SK-N-SH (cell line): ENCODE measurements around the gene HCST. TPM values are rescaled to one million over a fixed set of nuclear protein-coding genes. Genes with fewer than 3 reads are reported as not detected.

Source experiments
- CTCF ChIA-PET: fragments of 300-600, 350-600 bp; formaldehyde crosslinking; extraction: SDS; loops from one replicate; lab custom pipeline; 2021; lab: Yijun Ruan, JAX
- POLR2A ChIA-PET: fragments of 350-600 bp; sonication (Branson Sonifier 250); formaldehyde crosslinking; extraction: SDS; loops from one replicate; lab custom pipeline; 2020; ENCODE audit warnings: antibody characterized with exemption, inconsistent platforms; lab: Yijun Ruan, JAX
- DNase-seq: peaks from one replicate; pipeline ENCODE4 v3.0.0; 2012
- H2AFZ ChIP-seq: fragments of 200-600 bp; sonication (generic); 2 replicates; pipeline ENCODE4 v1.8.1; 2016; ENCODE audit warnings: antibody characterized with exemption, mild to moderate bottlenecking, low read depth
- H3F3A ChIP-seq: fragments of 200-600 bp; sonication (generic); replicated peaks from 2 replicates; pipeline ENCODE3; 2016; ENCODE audit warnings: antibody characterized with exemption, mild to moderate bottlenecking; ENCODE audit not compliant: insufficient read depth
- H3K27ac ChIP-seq, 2 experiments: fragments of 200-500 bp in 1 of 2; fragments of 200-600 bp in 1 of 2; sonication (Bioruptor generic) in 1 of 2; sonication (generic), shearing (Covaris generic) in 1 of 2; 2 replicates each; pipeline versions ENCODE4 v1.5.1 to v1.6.1; 2014 to 2016; ENCODE audit warnings: low read depth in 2 of 2, inconsistent platforms in 1 of 2, low read length in 1 of 2, mild to moderate bottlenecking in 1 of 2, mixed read lengths in 1 of 2
- H3K27me3 ChIP-seq: fragments of 200-600 bp; sonication (generic), shearing (Covaris generic); 2 replicates; pipeline ENCODE4 v1.6.1; 2016; ENCODE audit warnings: mixed run types; ENCODE audit not compliant: insufficient read depth
- H3K36me3 ChIP-seq, 2 experiments: fragments of 200-500 bp in 1 of 2; fragments of 200-600 bp in 1 of 2; sonication (Bioruptor generic) in 1 of 2; sonication (generic) in 1 of 2; replicated peaks in 1 of 2; 2 replicates each; pipeline versions ENCODE3 to v1.5.1; 2014 to 2016; ENCODE audit warnings: low read length in 1 of 2, mild to moderate bottlenecking in 1 of 2; ENCODE audit not compliant: insufficient read depth in 2 of 2, control insufficient read depth in 1 of 2
- H3K4me1 ChIP-seq, 2 experiments: fragments of 200-500 bp in 1 of 2; fragments of 200-600 bp in 1 of 2; sonication (Bioruptor generic) in 1 of 2; sonication (generic), shearing (Covaris generic) in 1 of 2; 2 replicates each; pipeline versions ENCODE4 v1.5.1 to v1.6.1; 2014 to 2016; ENCODE audit warnings: low read depth in 1 of 2, low read length in 1 of 2, mixed run types in 1 of 2; ENCODE audit not compliant: insufficient read depth in 2 of 2, control insufficient read depth in 1 of 2
- H3K4me2 ChIP-seq: fragments of 200-600 bp; sonication (generic), shearing (Covaris generic); 2 replicates; pipeline ENCODE4 v1.6.1; 2017; ENCODE audit warnings: mixed run types
- H3K4me3 ChIP-seq, 2 experiments: fragments of 200-500 bp in 1 of 2; fragments of 200-600 bp in 1 of 2; sonication (Bioruptor generic) in 1 of 2; sonication (generic), shearing (Covaris generic) in 1 of 2; 2 replicates each; pipeline versions ENCODE4 v1.5.1 to v1.8.1; 2014 to 2016; ENCODE audit warnings: low read depth in 2 of 2, inconsistent platforms in 1 of 2, low read length in 1 of 2, mild to moderate bottlenecking in 1 of 2, mixed read lengths in 1 of 2, moderate library complexity in 1 of 2
- H3K79me2 ChIP-seq: fragments of 200-600 bp; sonication (generic); 2 replicates; pipeline ENCODE4 v1.8.1; 2017; ENCODE audit warnings: mild to moderate bottlenecking; ENCODE audit not compliant: insufficient read depth
- H3K9ac ChIP-seq: fragments of 200-600 bp; sonication (generic); 2 replicates; pipeline ENCODE4 v1.6.1; 2017; ENCODE audit warnings: mixed run types
- H3K9me2 ChIP-seq: fragments of 200-600 bp; sonication (generic); 2 replicates; pipeline ENCODE4 v1.6.1; 2017; ENCODE audit warnings: mixed run types
- H3K9me3 ChIP-seq: fragments of 200-600 bp; sonication (generic); 2 replicates; pipeline ENCODE4 v1.6.1; 2017; ENCODE audit warnings: mixed run types, mild to moderate bottlenecking, moderate library complexity
- H4K20me1 ChIP-seq: fragments of 200-600 bp; sonication (generic); 2 replicates; pipeline ENCODE4 v1.6.1; 2017; ENCODE audit warnings: mild to moderate bottlenecking, mixed run types; ENCODE audit not compliant: insufficient read depth
- CHD2 ChIP-seq: fragments of 150-350 bp; IDR thresholded peaks from 2 replicates; pipeline ENCODE4 v1.6.1; 2018; ENCODE audit warnings: low read length; ENCODE audit not compliant: partially characterized antibody
- EP300 ChIP-seq, 2 experiments: IDR thresholded peaks; 2 replicates each; pipeline versions ENCODE4 v1.4.0 to v1.6.1; 2012; ENCODE audit warnings: borderline replicate concordance in 1 of 2, low read depth in 1 of 2, low read length in 1 of 2
- EZH2phosphoT487 ChIP-seq: fragments of 200-600 bp; sonication (generic); IDR thresholded peaks from 2 replicates; pipeline ENCODE4 v1.6.1; 2017; ENCODE audit warnings: low read depth, mixed run types, mild to moderate bottlenecking, antibody characterized with exemption, moderate library complexity, borderline replicate concordance
- FOSL2 ChIP-seq: IDR thresholded peaks from 2 replicates; pipeline ENCODE4 v1.4.0; 2012; ENCODE audit warnings: low read depth, mild to moderate bottlenecking, moderate library complexity, borderline replicate concordance
- FOXJ3 ChIP-seq: sonication (generic); formaldehyde crosslinking; IDR thresholded peaks from 2 replicates; pipeline ENCODE4 v1.5.1; 2020; ENCODE audit warnings: mild to moderate bottlenecking, missing genetic modification reagents
- FOXM1 ChIP-seq: IDR thresholded peaks from 2 replicates; pipeline ENCODE4 v1.4.0; 2012; ENCODE audit warnings: low read depth, mild to moderate bottlenecking
- GABPA ChIP-seq: IDR thresholded peaks from 2 replicates; pipeline ENCODE4 v1.4.0; 2012; ENCODE audit warnings: low read depth, mild to moderate bottlenecking
- GATA2 ChIP-seq: sonication (generic); formaldehyde crosslinking; IDR thresholded peaks from 2 replicates; pipeline ENCODE4 v1.5.0; 2020; ENCODE audit warnings: mild to moderate bottlenecking, missing genetic modification reagents
- IRF3 ChIP-seq: fragments of 150-350 bp; IDR thresholded peaks from 2 replicates; pipeline ENCODE4 v1.6.1; 2016; ENCODE audit warnings: mild to moderate bottlenecking, low read depth, low read length
- JUND ChIP-seq: IDR thresholded peaks from 2 replicates; pipeline ENCODE4 v1.4.0; 2012
- MAX ChIP-seq: IDR thresholded peaks from 2 replicates; pipeline ENCODE4 v1.4.0; 2012; ENCODE audit warnings: low read depth
- NFIC ChIP-seq: IDR thresholded peaks from 2 replicates; pipeline ENCODE4 v1.4.0; 2012; ENCODE audit warnings: borderline replicate concordance
- NRF1 ChIP-seq: IDR thresholded peaks from 2 replicates; pipeline ENCODE4 v1.6.1; 2012; ENCODE audit warnings: low read depth, mild to moderate bottlenecking, low read length
- PBX3 ChIP-seq: IDR thresholded peaks from 2 replicates; pipeline ENCODE4; 2012
- RCOR1 ChIP-seq: fragments of 150-350 bp; IDR thresholded peaks from 2 replicates; pipeline ENCODE4 v1.6.1; 2017; ENCODE audit warnings: antibody characterized with exemption, low read length
- RXRA ChIP-seq: IDR thresholded peaks from 2 replicates; pipeline ENCODE4 v1.4.0; 2012; ENCODE audit warnings: low read depth, mild to moderate bottlenecking, borderline replicate concordance
- SMC3 ChIP-seq: IDR thresholded peaks from 2 replicates; pipeline ENCODE4 v1.6.1; 2012; ENCODE audit warnings: low read depth, low read length, improper control_type of control experiment
- TCF12 ChIP-seq: IDR thresholded peaks from 2 replicates; pipeline ENCODE4 v1.4.0; 2012
- USF1 ChIP-seq: IDR thresholded peaks from 2 replicates; pipeline ENCODE4 v1.4.0; 2012; ENCODE audit warnings: low read depth, borderline replicate concordance
- YY1 ChIP-seq: IDR thresholded peaks from 2 replicates; pipeline ENCODE4 v1.4.0; 2012; ENCODE audit warnings: low read depth, mild to moderate bottlenecking
- ZBTB33 ChIP-seq: IDR thresholded peaks from 2 replicates; pipeline ENCODE4 v1.4.0; 2012; ENCODE audit warnings: low read depth, borderline replicate concordance
- WGBS: methylation state at CpG from one replicate; pipeline ENCODE4 v1.1.6; 2017; ENCODE audit warnings: low lambda C conversion rate; 5-methylcytosine and 5-hydroxymethylcytosine counted together
- polyA plus RNA-seq, 3 experiments: library from polyadenylated mRNA; depleted of rRNA; stranded (reverse); fragments of >200 nt; gene quantifications; 2 replicates each; pipeline ENCODE4 v1.2.3, GENCODE V29; 2012

Gene HCST
- polyA plus RNA-seq, 1 of the 3 experiments (the other 2 are of a cell fraction), result 0.59 TPM

- no peaks in the 10 kb centered on the region for H3K9me2 ChIP-seq
- no peak overlapping the region for H2AFZ ChIP-seq
- TF ChIP-seq CHD2 (no peak), PBX3 (no peak), FOXJ3 (no peak), MAX (no peak), JUND (no peak)
- TF ChIP-seq, all 33 proteins: peak for 0
- CTCF ChIA-PET, result no interaction called here
- peaks cover 8 to 22% of the 10 kb centered on the region in 2 experiments; a peak in 3 of 4 replicates for H3K4me1 ChIP-seq
- H3K27me3 ChIP-seq, result no peaks in the 10 kb centered on the region
- 0 out of 2 replicates have a peak overlapping the region, but pooled peaks have one; percentile 24 for H3K4me2 ChIP-seq
- H3K27ac ChIP-seq, result no peak overlapping the region
- H3K36me3 ChIP-seq, result no peaks in the 10 kb centered on the region
- peaks cover 10% of the 10 kb centered on the region for H3F3A ChIP-seq
- DNase-seq, result no peak
- no peak overlapping the region for H3K9ac ChIP-seq
- WGBS, result 82% methylated on average over 10 of the region's 10 CpGs
- POLR2A ChIA-PET, result no interaction called here
- no peaks in the 10 kb centered on the region for H3K9me3 ChIP-seq
- no peak overlapping the region for H3K4me3 ChIP-seq
- H3K79me2 ChIP-seq, result peaks cover 11% of the 10 kb centered on the region; the same call in 1 of the 2 replicates
- no peaks in the 10 kb centered on the region for H4K20me1 ChIP-seq
Observed at GRCh38 chr19:35902870-35903475, 644 bp downstream of the HCST start.

- CTCF ChIA-PET, result interaction anchor here (0.6 kb wide), 1 partner anchor 8 kb away, joined by 3 read pairs; no protein-coding TSS in a partner anchor
- Histone ChIP-seq H2AFZ (0 out of 2 replicates have a peak overlapping the region, but pooled peaks have one; percentile 45), H3K4me3 (peak overlapping the region in 1 of 2 experiments; percentile 19; a peak in 2 of 4 replicates), H4K20me1 (no peaks in the 10 kb centered on the region), H3K9me2 (no peaks in the 10 kb centered on the region), H3F3A (peaks cover 10% of the 10 kb centered on the region), H3K4me2 (0 out of 2 replicates have a peak overlapping the region, but pooled peaks have one; percentile 24), H3K9me3 (no peaks in the 10 kb centered on the region), H3K4me1 (peaks cover 5 to 17% of the 10 kb centered on the region in 2 experiments; a peak in 3 of 4 replicates), H3K79me2 (peaks cover 6% of the 10 kb centered on the region; the same call in 1 of the 2 replicates), H3K27me3 (no peaks in the 10 kb centered on the region), H3K9ac (no peak overlapping the region), H3K27ac (no peak overlapping the region; a peak in 1 of 4 replicates), H3K36me3 (no peaks in the 10 kb centered on the region)
- peak; percentile 75 for DNase-seq
- no peak for TF ChIP-seq RXRA
- no peak for TF ChIP-seq FOXJ3
- no peak for TF ChIP-seq TCF12
- no peak for TF ChIP-seq YY1
- peak; percentile 75 for TF ChIP-seq MAX
- TF ChIP-seq GATA2 (CRISPR knock-in tag), result no peak
- no peak for TF ChIP-seq RCOR1
- no peak for TF ChIP-seq IRF3
- TF ChIP-seq GABPA, result 0 out of 2 replicates have a peak, but pooled peaks have one; percentile 20
- peak; percentile 41 for TF ChIP-seq NRF1
- TF ChIP-seq EZH2phosphoT487, result no peak
- TF ChIP-seq USF1, result no peak
- no peak for TF ChIP-seq CHD2
- no peak for TF ChIP-seq FOXM1
- no peak for TF ChIP-seq EP300 (IDR thresholded peaks at IDR 0.05; ENCODE audit: borderline replicate concordance in 1 of 2, low read depth in 1 of 2, low read length in 1 of 2)
- no peak for TF ChIP-seq FOSL2
- no peak for TF ChIP-seq SMC3
- no peak for TF ChIP-seq JUND
- no peak for TF ChIP-seq ZBTB33
- no peak for TF ChIP-seq NFIC
- WGBS, result 32% methylated on average over 24 of the region's 24 CpGs
- POLR2A ChIA-PET, result no interaction called here
Observed at GRCh38 chr19:35903550-35904179, 1.3 kb downstream of the HCST start.
